Thyroid gland (tissue), 4 donors: ENCODE data around the gene ANKRD63. TPM values are rescaled to one million over a fixed set of nuclear protein-coding genes. Genes with fewer than 3 reads are reported as not detected.

Experiments
- DNase-seq, 2 donors: peaks; one replicate each; pipeline ENCODE4 v3.0.0-alpha.2; 2019
- H3K27ac ChIP-seq, 3 donors: fragments of 200-600 bp; sonication (generic); 1 replicate in 2 of 3; 2 replicates in 1 of 3; pipeline ENCODE4 v1.5.1; 2016 to 2019; ENCODE audit warnings: mild to moderate bottlenecking in 1 of 3, moderate library complexity in 1 of 3
- H3K27me3 ChIP-seq: fragments of 200-600 bp; sonication (generic); one replicate; pipeline ENCODE4 v1.5.1; 2019
- H3K36me3 ChIP-seq, 2 donors: fragments of 200-600 bp; sonication (generic); one replicate each; pipeline ENCODE4 v1.5.1; 2016 to 2019
- H3K4me1 ChIP-seq, 2 donors: fragments of 200-600 bp; sonication (generic); one replicate each; pipeline ENCODE4 v1.5.1; 2017 to 2019
- H3K4me3 ChIP-seq, 3 donors: fragments of 200-600 bp; sonication (generic); replicated peaks in 1 of 3; 1 replicate in 2 of 3; 2 replicates in 1 of 3; pipeline ENCODE4 v1.5.1; 2016; ENCODE audit warnings: mild to moderate bottlenecking in 1 of 3
- H3K9me3 ChIP-seq: fragments of 200-600 bp; sonication (generic); one replicate; pipeline ENCODE4 v1.5.1; 2017
- POLR2A ChIP-seq, 2 donors: fragments of 450-650 bp; IDR thresholded peaks; one replicate each; pipeline ENCODE4 v1.6.1; 2017; ENCODE audit warnings: antibody characterized with exemption in 2 of 2, mild to moderate bottlenecking in 2 of 2, moderate library complexity in 1 of 2
- WGBS, 2 donors: methylation state at CpG; one replicate each; pipeline ENCODE4 v1.1.5; 2017; 5-methylcytosine and 5-hydroxymethylcytosine counted together
- intact Hi-C: fragments of 100-400 bp; cut with DNase I; formaldehyde crosslinking; loops from one replicate; pipeline ENCODE4 v1.15.1; 2023
- total RNA-seq, 4 donors: library from RNA; depleted of rRNA; stranded (reverse); fragments of >200 nt; gene quantifications; one replicate each; pipeline ENCODE4 v1.2.3, GENCODE V29; 2016
- TF ChIP-seq, protein P1 (sequence below), 6 experiments: fragments of 200-600 bp in 3 of 6; fragments of 450-650 bp in 3 of 6; sonication (generic) in 3 of 6; IDR thresholded peaks; one replicate each; pipeline ENCODE4 v1.5.1; 2016 to 2019; ENCODE audit warnings: antibody characterized with exemption in 6 of 6, mild to moderate bottlenecking in 2 of 6, inconsistent platforms in 1 of 6, moderate library complexity in 1 of 6

Gene ANKRD63
- total RNA-seq, 4 donors from 2014 or later = 2.1 TPM; not detected in 3

DNA sequence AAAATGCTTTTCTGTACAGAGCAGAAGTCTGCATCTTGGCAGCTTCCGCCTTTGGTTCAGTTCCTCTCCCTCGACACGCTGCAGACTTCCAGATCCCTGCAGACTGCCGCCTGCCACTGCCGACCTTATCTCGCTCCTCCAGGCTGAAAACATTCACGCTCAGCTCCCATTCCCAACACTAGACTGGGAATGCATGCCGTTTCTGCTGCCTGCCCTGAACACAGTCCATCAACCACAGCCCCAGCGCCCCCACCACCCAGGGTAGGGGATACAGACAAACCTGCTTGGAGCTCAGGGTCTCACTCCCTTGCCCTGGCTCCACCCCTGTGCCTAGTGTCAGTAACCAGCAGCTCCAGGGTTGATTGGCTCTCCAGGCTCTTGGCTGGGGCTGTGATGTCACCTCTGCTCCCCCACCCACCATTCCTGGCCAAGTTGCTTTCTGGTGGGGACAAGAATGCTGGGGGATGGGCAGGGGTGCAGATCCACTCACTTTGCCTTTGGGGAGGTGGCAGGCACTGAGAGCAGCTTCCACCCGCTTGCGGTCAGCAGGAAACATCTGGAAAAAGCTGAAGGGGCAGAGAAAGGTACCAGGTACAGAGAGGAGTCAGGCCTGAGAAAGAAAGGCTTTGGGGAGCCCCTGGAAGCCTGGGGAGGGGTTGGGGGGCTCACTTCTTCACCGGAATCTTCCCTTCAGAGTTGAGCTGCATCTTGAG lies 18.8 kb upstream of the ANKRD63 start:
- no peak overlapping the region for H3K27ac ChIP-seq
- TF ChIP-seq POLR2A (IDR thresholded peaks at IDR 0.05) = no peak
- TF ChIP-seq, protein P1, sequence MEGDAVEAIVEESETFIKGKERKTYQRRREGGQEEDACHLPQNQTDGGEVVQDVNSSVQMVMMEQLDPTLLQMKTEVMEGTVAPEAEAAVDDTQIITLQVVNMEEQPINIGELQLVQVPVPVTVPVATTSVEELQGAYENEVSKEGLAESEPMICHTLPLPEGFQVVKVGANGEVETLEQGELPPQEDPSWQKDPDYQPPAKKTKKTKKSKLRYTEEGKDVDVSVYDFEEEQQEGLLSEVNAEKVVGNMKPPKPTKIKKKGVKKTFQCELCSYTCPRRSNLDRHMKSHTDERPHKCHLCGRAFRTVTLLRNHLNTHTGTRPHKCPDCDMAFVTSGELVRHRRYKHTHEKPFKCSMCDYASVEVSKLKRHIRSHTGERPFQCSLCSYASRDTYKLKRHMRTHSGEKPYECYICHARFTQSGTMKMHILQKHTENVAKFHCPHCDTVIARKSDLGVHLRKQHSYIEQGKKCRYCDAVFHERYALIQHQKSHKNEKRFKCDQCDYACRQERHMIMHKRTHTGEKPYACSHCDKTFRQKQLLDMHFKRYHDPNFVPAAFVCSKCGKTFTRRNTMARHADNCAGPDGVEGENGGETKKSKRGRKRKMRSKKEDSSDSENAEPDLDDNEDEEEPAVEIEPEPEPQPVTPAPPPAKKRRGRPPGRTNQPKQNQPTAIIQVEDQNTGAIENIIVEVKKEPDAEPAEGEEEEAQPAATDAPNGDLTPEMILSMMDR (IDR thresholded peaks at IDR 0.05) = no peak
- peaks cover 0 to 4% of the 10 kb centered on the region in 2 donors for H3K4me1 ChIP-seq
- H3K27me3 ChIP-seq = no peaks in the 10 kb centered on the region
- H3K4me3 ChIP-seq = no peak overlapping the region
- 60 to 67% methylated on average over 12 of the region's 12 CpGs for WGBS, 2 donors
- intact Hi-C loops = no loop called here
- no peak for DNase-seq
- no peaks in the 10 kb centered on the region for H3K36me3 ChIP-seq
- H3K9me3 ChIP-seq = no peaks in the 10 kb centered on the region

DNA sequence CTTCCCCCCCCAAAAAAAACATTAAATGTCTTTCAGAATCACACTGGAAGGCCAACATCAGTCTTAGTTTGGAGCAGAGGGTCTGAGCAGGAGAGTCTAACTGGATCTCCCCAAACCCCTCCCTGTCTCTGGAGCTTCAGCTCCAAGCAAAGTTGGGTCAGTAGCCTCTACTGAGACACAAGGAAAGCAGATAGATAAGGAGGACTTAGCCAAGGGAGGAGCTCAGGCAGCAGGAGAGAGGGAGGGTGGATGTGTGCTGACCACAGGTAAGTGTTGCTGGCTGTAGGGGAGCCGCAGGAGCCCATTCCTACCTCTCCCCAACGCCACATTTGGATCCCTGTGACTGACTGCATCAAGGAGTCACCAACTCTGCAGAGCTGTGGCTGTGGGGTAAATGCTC lies 17.9 kb upstream of the ANKRD63 start:
- 89% methylated on average over 2 of the region's 2 CpGs for WGBS, 2 donors
- intact Hi-C loops = no loop called here
- no peaks in the 10 kb centered on the region for H3K27me3 ChIP-seq
- H3K36me3 ChIP-seq = no peaks in the 10 kb centered on the region
- H3K27ac ChIP-seq = no peak overlapping the region
- DNase-seq = no peak
- TF ChIP-seq POLR2A (IDR thresholded peaks at IDR 0.05) = no peak
- TF ChIP-seq, protein P1 (IDR thresholded peaks at IDR 0.05) = no peak
- H3K9me3 ChIP-seq = no peaks in the 10 kb centered on the region
- H3K4me1 ChIP-seq = peaks cover 7 to 13% of the 10 kb centered on the region in 2 donors
- H3K4me3 ChIP-seq = no peak overlapping the region

DNA sequence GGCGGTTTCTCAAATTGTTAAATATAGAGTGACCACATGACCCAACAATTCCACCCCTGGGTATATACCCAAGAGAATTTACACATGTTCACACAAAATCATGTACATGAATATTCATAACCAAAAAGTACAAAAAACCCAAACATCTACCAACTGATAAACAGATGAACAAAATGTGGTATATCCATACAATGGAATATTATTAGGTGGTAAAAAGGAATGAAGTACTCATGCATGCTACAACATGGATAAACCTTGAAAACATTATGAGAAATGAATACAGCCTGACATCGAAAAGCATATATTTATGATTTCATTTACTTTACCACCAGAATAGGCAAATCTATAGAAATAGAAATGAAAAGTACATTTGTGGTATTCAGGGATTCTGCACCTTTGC lies 17.5 kb upstream of the ANKRD63 start:
- DNase-seq = no peak
- intact Hi-C loops = no loop called here
- H3K9me3 ChIP-seq = no peaks in the 10 kb centered on the region
- H3K27me3 ChIP-seq = no peaks in the 10 kb centered on the region
- no peak overlapping the region for H3K4me3 ChIP-seq
- H3K27ac ChIP-seq = no peak overlapping the region
- H3K36me3 ChIP-seq = no peaks in the 10 kb centered on the region
- WGBS, 2 donors = 95 to 99% methylated on average over 2 of the region's 2 CpGs
- no peak for TF ChIP-seq POLR2A (IDR thresholded peaks at IDR 0.05)
- TF ChIP-seq, protein P1 (IDR thresholded peaks at IDR 0.05) = no peak
- H3K4me1 ChIP-seq = peaks cover 11 to 16% of the 10 kb centered on the region in 2 donors

DNA sequence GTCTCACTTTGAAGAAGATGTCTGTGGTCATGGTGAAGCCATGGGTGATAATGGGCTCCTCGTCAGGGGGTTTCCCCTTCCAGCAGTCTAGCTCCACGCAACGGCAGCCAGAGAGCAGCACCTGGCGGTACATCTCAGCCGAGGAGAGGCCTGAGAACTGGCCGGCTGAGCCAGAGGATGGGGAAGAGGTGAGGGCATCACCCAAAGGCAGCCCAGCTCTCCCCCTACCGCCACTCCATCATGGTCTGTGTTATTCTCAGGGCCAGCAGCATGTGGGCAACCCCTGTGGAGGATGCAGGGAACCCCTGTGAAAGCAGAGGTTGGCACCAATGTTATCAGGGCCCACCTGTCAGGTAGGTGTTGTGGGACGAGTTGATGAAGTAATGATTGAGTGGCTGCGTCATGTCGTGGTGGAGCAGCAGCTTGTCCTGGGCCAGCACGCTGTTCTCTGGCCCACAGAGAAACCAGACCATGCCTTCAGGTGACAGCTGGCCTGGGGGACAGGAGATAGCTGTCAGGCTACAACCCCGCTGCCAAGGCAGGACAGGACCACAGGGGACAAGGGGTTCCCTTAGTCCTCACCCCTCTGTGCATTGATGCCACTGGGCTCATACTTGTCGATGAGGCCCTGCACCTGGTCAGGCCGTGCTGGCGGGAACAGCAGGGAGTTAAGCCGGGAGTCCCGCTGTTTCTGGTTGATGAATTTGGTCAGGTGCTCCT lies 15.5 kb upstream of the ANKRD63 start:
- TF ChIP-seq, protein P1 (IDR thresholded peaks at IDR 0.05) = no peak
- no peak for TF ChIP-seq POLR2A (IDR thresholded peaks at IDR 0.05)

GRCh38 chr15:40297356-40297755 lies 14.5 kb upstream of the ANKRD63 start:
- no peak for DNase-seq
- WGBS, 2 donors = 92 to 97% methylated on average over 9 to 10 of the region's 10 CpGs
- peaks cover 11 to 16% of the 10 kb centered on the region in 2 donors for H3K4me1 ChIP-seq
- no peaks in the 10 kb centered on the region for H3K27me3 ChIP-seq
- no peak for TF ChIP-seq POLR2A (IDR thresholded peaks at IDR 0.05)
- TF ChIP-seq, protein P1 (IDR thresholded peaks at IDR 0.05) = no peak
- H3K36me3 ChIP-seq = no peaks in the 10 kb centered on the region
- no peak overlapping the region for H3K4me3 ChIP-seq
- no peak overlapping the region for H3K27ac ChIP-seq
- intact Hi-C loops = no loop called here
- no peaks in the 10 kb centered on the region for H3K9me3 ChIP-seq

More for the DNA sequence above, 15.5 kb upstream of the ANKRD63 start:
- DNase-seq = no peak
- no peaks in the 10 kb centered on the region for H3K9me3 ChIP-seq
- H3K4me3 ChIP-seq = no peak overlapping the region
- peaks cover 11 to 16% of the 10 kb centered on the region in 2 donors for H3K4me1 ChIP-seq
- H3K27me3 ChIP-seq = no peaks in the 10 kb centered on the region
- 95 to 96% methylated on average over 14 to 16 of the region's 17 CpGs for WGBS, 2 donors
- H3K36me3 ChIP-seq = no peaks in the 10 kb centered on the region
- intact Hi-C loops = no loop called here
- H3K27ac ChIP-seq = no peak overlapping the region
